ENCODE measurements around the gene NTNG1.

DNA sequence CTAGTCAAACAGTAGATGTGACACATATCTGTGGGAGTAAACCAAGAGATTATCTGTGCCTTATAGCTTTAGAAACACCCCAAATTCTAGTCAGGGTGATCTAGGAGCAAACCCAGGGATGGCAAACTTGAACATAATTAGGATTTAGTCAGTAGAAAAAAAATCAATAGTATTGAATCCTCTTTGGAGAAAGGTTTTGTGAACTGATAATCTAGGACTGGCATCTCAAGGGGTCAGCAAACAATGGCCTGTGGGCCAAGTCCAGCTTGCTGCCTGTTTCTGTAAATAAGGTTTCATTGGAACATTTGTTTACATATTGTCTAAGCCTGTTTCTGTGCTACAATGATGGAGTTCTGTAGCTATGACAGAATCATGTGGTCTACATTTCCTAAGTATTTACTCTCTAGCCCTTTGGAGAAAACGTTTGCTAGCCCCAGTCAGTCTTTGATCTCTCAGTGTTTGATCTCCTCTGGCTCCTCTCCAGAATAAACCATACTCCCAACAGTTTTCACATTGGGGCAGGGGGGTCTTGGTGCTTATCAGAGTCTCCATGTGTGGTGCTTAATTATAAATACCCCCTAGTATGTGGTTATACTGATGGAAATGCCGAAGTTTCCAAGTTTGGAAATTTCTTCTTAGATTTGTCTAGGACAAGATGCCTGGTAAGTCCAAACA is 385.8 kb downstream of the NTNG1 start:
- TF ChIP-seq CTCF (conservative IDR thresholded peaks at IDR 0.05; ENCODE audit: low read depth, low read length) (no peak), MXI1 (IDR thresholded peaks at IDR 0.05; ENCODE audit: borderline replicate concordance, low read depth, low read length) (no peak), POLR2A (IDR thresholded peaks at IDR 0.05; ENCODE audit: low read depth, low read length) (no peak), FOS (IDR thresholded peaks at IDR 0.05; ENCODE audit: low read depth, low read length) (no peak), CHD1 (IDR thresholded peaks at IDR 0.05; ENCODE audit: low read depth, low read length) (no peak), CEBPB (IDR thresholded peaks at IDR 0.05; ENCODE audit: low read depth, low read length) (no peak), USF2 (IDR thresholded peaks at IDR 0.05; ENCODE audit: low read depth, low read length) (no peak), RAD21 (IDR thresholded peaks at IDR 0.05; ENCODE audit: low read length) (no peak)

Data from IMR-90 (cell line).